ENCODE results near the gene ZNF107. TPM values are rescaled to one million over a fixed set of nuclear protein-coding genes. Genes with fewer than 3 reads are reported as not detected.
A peak's percentile ranks its signal among the peaks of the same experiment; 100 is the strongest.
"Not testable (repeated sequence)": the region's sequence is repeated elsewhere in the genome, so short reads cannot be mapped to it uniquely, and the experiment has no call there.

ZNF107 gene
- total RNA-seq, 1 donor = 22.0 TPM

- Histone ChIP-seq H3K27me3 (ENCODE audit: insufficient read depth, low read length) (no peaks in the 10 kb centered on the region), H3K4me1 (ENCODE audit: insufficient read depth, low read length) (peaks cover 32% of the 10 kb centered on the region), H3K9me3 (ENCODE audit: low read depth, low read length) (no peaks in the 10 kb centered on the region), H3K4me3 (ENCODE audit: low read length) (peak overlapping the region; percentile 92)
These were observed 724 bp downstream of the ZNF107 start for GRCh38 chr7:64666663-64667050.

- H3K27me3 ChIP-seq (ENCODE audit: insufficient read depth, low read length) = no peaks in the 10 kb centered on the region
- H3K4me3 ChIP-seq (ENCODE audit: low read length) = no peak overlapping the region
- H3K9me3 ChIP-seq (ENCODE audit: low read depth, low read length) = no peaks in the 10 kb centered on the region
- H3K4me1 ChIP-seq (ENCODE audit: insufficient read depth, low read length) = peaks cover 32% of the 10 kb centered on the region
These were observed 1.4 kb downstream of the ZNF107 start for GRCh38 chr7:64667311-64667710.

- Histone ChIP-seq H3K27me3 (ENCODE audit: insufficient read depth, low read length) (no peaks in the 10 kb centered on the region), H3K4me3 (ENCODE audit: low read length) (no peak overlapping the region), H3K4me1 (ENCODE audit: insufficient read depth, low read length) (peaks cover 20% of the 10 kb centered on the region), H3K9me3 (ENCODE audit: low read depth, low read length) (peaks cover 28% of the 10 kb centered on the region)
These were observed 6.5 kb downstream of the ZNF107 start for GRCh38 chr7:64672414-64672813.

GRCh38 chr7:64685091-64685490, 19.2 kb downstream of the ZNF107 start:
- no peaks in the 10 kb centered on the region for H3K27me3 ChIP-seq (ENCODE audit: insufficient read depth, low read length)
- no peak overlapping the region for H3K4me3 ChIP-seq (ENCODE audit: low read length)
- H3K4me1 ChIP-seq (ENCODE audit: insufficient read depth, low read length) = peaks cover 18% of the 10 kb centered on the region
- peaks cover 35% of the 10 kb centered on the region for H3K9me3 ChIP-seq (ENCODE audit: low read depth, low read length)

GRCh38 chr7:64685741-64686140, 19.8 kb downstream of the ZNF107 start:
- Histone ChIP-seq H3K27me3 (ENCODE audit: insufficient read depth, low read length) (no peaks in the 10 kb centered on the region), H3K4me3 (ENCODE audit: low read length) (no peak overlapping the region), H3K4me1 (ENCODE audit: insufficient read depth, low read length) (peaks cover 18% of the 10 kb centered on the region), H3K9me3 (ENCODE audit: low read depth, low read length) (peaks cover 35% of the 10 kb centered on the region)

GRCh38 chr7:64686493-64687184, 20.7 kb downstream of the ZNF107 start:
- H3K4me3 ChIP-seq (ENCODE audit: low read length) = no peak overlapping the region
- peaks cover 18% of the 10 kb centered on the region for H3K4me1 ChIP-seq (ENCODE audit: insufficient read depth, low read length)
- peaks cover 33% of the 10 kb centered on the region for H3K9me3 ChIP-seq (ENCODE audit: low read depth, low read length)
- no peaks in the 10 kb centered on the region for H3K27me3 ChIP-seq (ENCODE audit: insufficient read depth, low read length)

- no peak overlapping the region for H3K4me3 ChIP-seq (ENCODE audit: low read length)
- peaks cover 29% of the 10 kb centered on the region for H3K9me3 ChIP-seq (ENCODE audit: low read depth, low read length)
- peaks cover 18% of the 10 kb centered on the region for H3K4me1 ChIP-seq (ENCODE audit: insufficient read depth, low read length)
- H3K27me3 ChIP-seq (ENCODE audit: insufficient read depth, low read length) = no peaks in the 10 kb centered on the region
These were observed 21.3 kb downstream of the ZNF107 start for GRCh38 chr7:64687249-64687648.

GRCh38 chr7:64688988-64689387, 23.1 kb downstream of the ZNF107 start:
- Histone ChIP-seq H3K4me1 (ENCODE audit: insufficient read depth, low read length) (peaks cover 18% of the 10 kb centered on the region), H3K27me3 (ENCODE audit: insufficient read depth, low read length) (no peaks in the 10 kb centered on the region), H3K4me3 (ENCODE audit: low read length) (no peak overlapping the region), H3K9me3 (ENCODE audit: low read depth, low read length) (peaks cover 19% of the 10 kb centered on the region)

GRCh38 chr7:64691831-64692230, 25.9 kb downstream of the ZNF107 start:
- Histone ChIP-seq H3K4me1 (ENCODE audit: insufficient read depth, low read length) (peaks cover 7% of the 10 kb centered on the region), H3K4me3 (ENCODE audit: low read length) (no peak overlapping the region), H3K9me3 (ENCODE audit: low read depth, low read length) (peaks cover 13% of the 10 kb centered on the region), H3K27me3 (ENCODE audit: insufficient read depth, low read length) (no peaks in the 10 kb centered on the region)

GRCh38 chr7:64697863-64698262, 31.9 kb downstream of the ZNF107 start:
- H3K27me3 ChIP-seq (ENCODE audit: insufficient read depth, low read length); H3K4me3 ChIP-seq (ENCODE audit: low read length); H3K4me1 ChIP-seq (ENCODE audit: insufficient read depth, low read length): not testable (repeated sequence)
- H3K9me3 ChIP-seq (ENCODE audit: low read depth, low read length) = peaks cover 22% of the 10 kb centered on the region

- H3K4me3 ChIP-seq (ENCODE audit: low read length) = no peak overlapping the region
- H3K27me3 ChIP-seq (ENCODE audit: insufficient read depth, low read length) = no peaks in the 10 kb centered on the region
- no peaks in the 10 kb centered on the region for H3K4me1 ChIP-seq (ENCODE audit: insufficient read depth, low read length)
- H3K9me3 ChIP-seq (ENCODE audit: low read depth, low read length) = peaks cover 94% of the 10 kb centered on the region
These were observed 40.8 kb downstream of the ZNF107 start for GRCh38 chr7:64706625-64707292.

- H3K4me1 ChIP-seq (ENCODE audit: insufficient read depth, low read length); H3K27me3 ChIP-seq (ENCODE audit: insufficient read depth, low read length); H3K4me3 ChIP-seq (ENCODE audit: low read length): not testable (repeated sequence)
- H3K9me3 ChIP-seq (ENCODE audit: low read depth, low read length) = peaks cover 41% of the 10 kb centered on the region
These were observed 52.0 kb downstream of the ZNF107 start for GRCh38 chr7:64717896-64718295.

GRCh38 chr7:64729089-64729848, 63.3 kb downstream of the ZNF107 start:
- Histone ChIP-seq H3K9me3 (ENCODE audit: low read depth, low read length) (peaks cover 29% of the 10 kb centered on the region), H3K4me1 (ENCODE audit: insufficient read depth, low read length) (no peaks in the 10 kb centered on the region), H3K27me3 (ENCODE audit: insufficient read depth, low read length) (no peaks in the 10 kb centered on the region), H3K4me3 (ENCODE audit: low read length) (no peak overlapping the region)

GRCh38 chr7:64733550-64734240, 67.8 kb downstream of the ZNF107 start:
- no peaks in the 10 kb centered on the region for H3K4me1 ChIP-seq (ENCODE audit: insufficient read depth, low read length)

GRCh38 chr7:64736575-64736974, 70.6 kb downstream of the ZNF107 start:
- no peaks in the 10 kb centered on the region for H3K4me1 ChIP-seq (ENCODE audit: insufficient read depth, low read length)

More at GRCh38 chr7:64733550-64734240, 67.8 kb downstream of the ZNF107 start:
- Histone ChIP-seq H3K4me3 (ENCODE audit: low read length) (no peak overlapping the region), H3K27me3 (ENCODE audit: insufficient read depth, low read length) (no peaks in the 10 kb centered on the region), H3K9me3 (ENCODE audit: low read depth, low read length) (peaks cover 8% of the 10 kb centered on the region)

More at GRCh38 chr7:64736575-64736974, 70.6 kb downstream of the ZNF107 start:
- H3K4me3 ChIP-seq (ENCODE audit: low read length) = no peak overlapping the region
- H3K27me3 ChIP-seq (ENCODE audit: insufficient read depth, low read length) = no peaks in the 10 kb centered on the region
- H3K9me3 ChIP-seq (ENCODE audit: low read depth, low read length) = no peaks in the 10 kb centered on the region

Data from mononuclear cell (primary cell).